Uterus (tissue), 2 donors: ENCODE results near the gene TRANK1.

ENCODE experiments used
- POLR2A ChIP-seq, 2 donors: fragments of 450-650 bp; IDR thresholded peaks; one replicate each; pipeline ENCODE4 v1.6.1; 2016; ENCODE audit warnings: antibody characterized with exemption in 2 of 2, mild to moderate bottlenecking in 1 of 2, moderate library complexity in 1 of 2
- TF ChIP-seq, protein P1 (sequence below), 4 experiments: fragments of 200-600 bp in 2 of 4; fragments of 450-650 bp in 2 of 4; sonication (generic) in 2 of 4; IDR thresholded peaks; one replicate each; pipeline ENCODE4 v1.5.1; 2016 to 2019; ENCODE audit warnings: antibody characterized with exemption in 4 of 4, mild to moderate bottlenecking in 2 of 4, moderate library complexity in 1 of 4

DNA sequence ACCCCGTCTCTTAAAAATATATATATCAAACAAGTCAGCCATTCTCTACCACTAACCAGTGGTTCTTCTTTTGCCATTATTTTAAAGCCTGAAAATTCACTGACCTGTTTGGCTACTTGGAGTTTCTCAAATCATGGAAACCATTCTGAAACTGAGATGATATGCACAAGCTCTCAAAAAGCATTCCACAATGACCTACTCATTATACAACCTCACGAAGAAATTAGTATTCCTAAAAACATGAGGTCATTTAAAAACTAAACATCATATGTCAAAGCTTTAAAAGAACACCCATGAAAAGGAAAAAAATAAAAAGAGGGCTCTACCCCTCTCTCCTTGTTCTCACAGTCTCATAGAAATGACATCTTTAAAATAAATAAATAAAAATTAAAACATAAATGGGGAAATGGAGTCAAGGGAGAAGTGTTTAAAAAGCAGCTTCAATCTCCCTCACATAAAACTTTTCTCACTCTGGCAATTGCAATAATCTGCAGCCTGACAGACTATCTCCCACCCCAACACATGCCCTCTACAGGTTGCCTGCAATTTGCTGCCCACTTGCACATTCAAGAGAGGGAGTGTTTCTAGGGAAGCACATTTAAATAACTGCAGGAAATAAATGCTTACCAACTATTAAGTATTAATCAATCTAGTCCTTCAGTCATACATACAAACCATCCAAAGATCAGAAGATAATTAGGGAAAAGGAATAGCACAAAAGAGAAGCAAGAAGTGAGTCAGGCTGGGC is 73.3 kb downstream of the TRANK1 start:
- TF ChIP-seq, protein P1, sequence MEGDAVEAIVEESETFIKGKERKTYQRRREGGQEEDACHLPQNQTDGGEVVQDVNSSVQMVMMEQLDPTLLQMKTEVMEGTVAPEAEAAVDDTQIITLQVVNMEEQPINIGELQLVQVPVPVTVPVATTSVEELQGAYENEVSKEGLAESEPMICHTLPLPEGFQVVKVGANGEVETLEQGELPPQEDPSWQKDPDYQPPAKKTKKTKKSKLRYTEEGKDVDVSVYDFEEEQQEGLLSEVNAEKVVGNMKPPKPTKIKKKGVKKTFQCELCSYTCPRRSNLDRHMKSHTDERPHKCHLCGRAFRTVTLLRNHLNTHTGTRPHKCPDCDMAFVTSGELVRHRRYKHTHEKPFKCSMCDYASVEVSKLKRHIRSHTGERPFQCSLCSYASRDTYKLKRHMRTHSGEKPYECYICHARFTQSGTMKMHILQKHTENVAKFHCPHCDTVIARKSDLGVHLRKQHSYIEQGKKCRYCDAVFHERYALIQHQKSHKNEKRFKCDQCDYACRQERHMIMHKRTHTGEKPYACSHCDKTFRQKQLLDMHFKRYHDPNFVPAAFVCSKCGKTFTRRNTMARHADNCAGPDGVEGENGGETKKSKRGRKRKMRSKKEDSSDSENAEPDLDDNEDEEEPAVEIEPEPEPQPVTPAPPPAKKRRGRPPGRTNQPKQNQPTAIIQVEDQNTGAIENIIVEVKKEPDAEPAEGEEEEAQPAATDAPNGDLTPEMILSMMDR (IDR thresholded peaks at IDR 0.05) = no peak
- no peak for TF ChIP-seq POLR2A (IDR thresholded peaks at IDR 0.05)
